HG02840 (cell line): ENCODE measurements around the gene TIMM23B.
"Not testable (repeated sequence)": the region's sequence is repeated elsewhere in the genome, so short reads cannot be mapped to it uniquely, and the experiment has no call there.

ENCODE experiments used
- ATAC-seq: cut with Tn5 transposase; IDR thresholded peaks from one replicate; pipeline ENCODE4 v1.9.1; 2021; ENCODE audit warnings: mild to moderate bottlenecking, moderate library complexity, moderate number of reproducible peaks; ENCODE audit not compliant: unreplicated experiment, low FRiP score

TIMM23B gene

GRCh38 chr10:49941447-49942338, at the start of gene TIMM23B, which contains the start of gene PARG:
Gene TIMM23B (plus strand): TSS chr10:49942053. CDS start chr10:49942195, 142 bp downstream.
Gene PARG (minus strand): TSS chr10:49942027. CDS start chr10:49941725, 302 bp downstream.
- peak; percentile 72 for ATAC-seq

- not testable (repeated sequence) for ATAC-seq
Measured at GRCh38 chr10:49899999-49900398, 41.9 kb upstream of the TIMM23B start.

GRCh38 chr10:49900406-49900805, 41.4 kb upstream of the TIMM23B start:
- not testable (repeated sequence) for ATAC-seq

GRCh38 chr10:49903829-49904228, 38.0 kb upstream of the TIMM23B start:
- not testable (repeated sequence) for ATAC-seq

- ATAC-seq: not testable (repeated sequence)
Measured at GRCh38 chr10:49908290-49909080, 33.4 kb upstream of the TIMM23B start.

GRCh38 chr10:49910295-49910694, 31.6 kb upstream of the TIMM23B start:
- not testable (repeated sequence) for ATAC-seq

GRCh38 chr10:49916451-49916850, 25.4 kb upstream of the TIMM23B start:
- ATAC-seq: not testable (repeated sequence)

- not testable (repeated sequence) for ATAC-seq
Measured at GRCh38 chr10:49917927-49918326, 23.9 kb upstream of the TIMM23B start.

GRCh38 chr10:49922041-49922440, 19.8 kb upstream of the TIMM23B start:
- not testable (repeated sequence) for ATAC-seq

GRCh38 chr10:49923572-49923971, 18.3 kb upstream of the TIMM23B start:
- ATAC-seq: not testable (repeated sequence)

GRCh38 chr10:49931276-49931675, 10.6 kb upstream of the TIMM23B start:
- not testable (repeated sequence) for ATAC-seq

- ATAC-seq: not testable (repeated sequence)
Measured at GRCh38 chr10:49931959-49932728, 9.7 kb upstream of the TIMM23B start.

- peak; percentile 20 for ATAC-seq
Measured at GRCh38 chr10:49942339-49942705, 469 bp downstream of the TIMM23B start.

GRCh38 chr10:49943607-49944006, 1.8 kb downstream of the TIMM23B start:
- ATAC-seq: not testable (repeated sequence)

GRCh38 chr10:49948142-49948541, 6.3 kb downstream of the TIMM23B start:
- ATAC-seq: peak; percentile 77

- not testable (repeated sequence) for ATAC-seq
Measured at GRCh38 chr10:49948737-49949136, 6.9 kb downstream of the TIMM23B start.

GRCh38 chr10:49952006-49952405, 10.2 kb downstream of the TIMM23B start:
- not testable (repeated sequence) for ATAC-seq

- ATAC-seq: not testable (repeated sequence)
Measured at GRCh38 chr10:49953122-49953521, 11.3 kb downstream of the TIMM23B start.

- ATAC-seq: not testable (repeated sequence)
Measured at GRCh38 chr10:49970331-49970857, 28.5 kb downstream of the TIMM23B start.

- ATAC-seq: not testable (repeated sequence)
Measured at GRCh38 chr10:49971466-49971865, 29.6 kb downstream of the TIMM23B start.
